Fibroblast of skin of abdomen (primary cell): ENCODE results near the gene TOB2. TPM values are rescaled to one million over a fixed set of nuclear protein-coding genes. Genes with fewer than 3 reads are reported as not detected.
A peak's percentile ranks its signal among the peaks of the same experiment; 100 is the strongest.

Experiments
- DNase-seq: peaks from one replicate; pipeline ENCODE4 v3.0.0-alpha.2; 2013
- polyA plus RNA-seq, 2 experiments: library from polyadenylated mRNA; unstranded; fragments of 120-200 nt; gene quantifications; one replicate each; pipeline ENCODE4 v1.2.1, GENCODE V29; 2013; ENCODE audit not compliant: insufficient read length in 2 of 2

The TOB2 gene, protein sequence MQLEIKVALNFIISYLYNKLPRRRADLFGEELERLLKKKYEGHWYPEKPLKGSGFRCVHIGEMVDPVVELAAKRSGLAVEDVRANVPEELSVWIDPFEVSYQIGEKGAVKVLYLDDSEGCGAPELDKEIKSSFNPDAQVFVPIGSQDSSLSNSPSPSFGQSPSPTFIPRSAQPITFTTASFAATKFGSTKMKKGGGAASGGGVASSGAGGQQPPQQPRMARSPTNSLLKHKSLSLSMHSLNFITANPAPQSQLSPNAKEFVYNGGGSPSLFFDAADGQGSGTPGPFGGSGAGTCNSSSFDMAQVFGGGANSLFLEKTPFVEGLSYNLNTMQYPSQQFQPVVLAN
- 36.9 TPM for polyA plus RNA-seq (2013, experiment 1 of 2; ENCODE audit: insufficient read length)
- 37.1 TPM for polyA plus RNA-seq (2013, experiment 2 of 2; ENCODE audit: insufficient read length)

DNA sequence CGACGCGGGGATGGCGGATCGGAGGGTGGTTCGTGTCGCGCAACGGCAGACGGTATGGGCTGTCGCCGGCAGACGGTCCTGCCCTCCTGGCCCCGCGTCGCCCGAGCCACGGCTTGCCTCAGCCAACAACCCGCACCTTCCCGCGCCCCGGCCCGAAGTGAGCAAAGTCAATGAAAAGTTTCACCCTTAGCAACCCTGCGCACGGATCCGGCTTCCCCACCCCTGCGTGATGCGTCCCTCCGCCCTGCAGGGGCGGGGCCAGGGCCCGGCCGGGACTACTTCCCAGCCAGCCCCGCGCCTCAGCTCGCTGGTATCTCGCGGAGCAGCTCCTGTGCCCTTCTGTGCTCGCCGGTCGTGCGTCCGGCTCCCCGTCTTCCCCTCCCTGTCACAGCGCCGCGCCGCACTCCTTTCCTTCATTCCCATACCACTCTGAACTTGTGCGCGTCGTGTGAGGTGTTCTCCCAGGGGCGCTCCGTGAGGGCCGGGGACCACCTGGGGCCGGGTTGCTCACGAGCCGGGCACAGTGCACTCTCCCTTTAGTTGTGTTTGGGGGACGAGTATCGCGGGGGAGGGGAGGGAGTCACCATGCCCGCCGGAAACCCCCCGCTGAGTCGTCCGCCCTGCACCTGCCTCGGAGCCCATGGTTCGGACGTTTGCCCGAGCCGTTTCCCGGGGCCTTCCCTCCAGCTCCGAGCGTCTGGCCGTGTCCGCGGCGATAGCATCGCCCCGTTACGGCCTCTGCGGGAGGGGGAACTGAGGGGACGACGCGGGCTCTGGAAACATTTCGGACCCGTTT lies at the start of gene TOB2:
TSS of gene TOB2 (minus strand) at position 163 of the 796 bp plus-strand sequence. CDS start 9,456 bp downstream, outside the sequence.
- peak; percentile 96 for DNase-seq

DNA sequence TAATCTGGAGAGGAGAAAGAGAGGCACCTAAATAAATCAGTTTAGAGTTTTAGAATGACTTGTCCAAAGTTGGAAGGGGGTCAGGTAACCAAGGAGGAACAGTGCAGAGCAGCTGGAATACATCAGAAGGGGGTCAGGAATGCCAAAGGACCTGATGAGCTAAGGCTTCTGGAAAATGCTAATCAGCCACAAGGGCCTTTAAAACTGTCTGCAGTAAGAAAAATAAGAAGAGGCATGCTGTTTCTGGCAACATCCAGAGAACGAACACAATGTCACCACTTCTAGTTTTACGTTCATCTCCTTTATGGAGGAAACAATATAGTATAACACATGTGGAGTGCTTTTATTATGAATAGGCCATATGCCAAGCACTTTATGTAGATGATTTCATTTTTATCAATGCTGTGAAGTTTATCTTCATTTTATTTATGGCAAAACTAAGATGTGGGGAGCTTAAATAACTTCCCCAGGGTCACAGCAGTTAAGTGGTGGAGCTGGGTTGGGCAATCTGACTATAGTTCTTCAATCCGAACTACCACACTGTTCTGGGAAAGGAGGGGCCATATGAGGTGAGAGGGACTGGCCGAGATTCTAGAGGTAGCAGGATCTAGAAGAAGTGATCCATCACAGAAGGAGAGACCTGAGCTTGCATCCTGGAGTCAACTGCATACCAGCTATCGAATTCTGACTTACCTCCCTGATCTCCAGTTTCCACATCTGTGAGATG lies 44.9 kb upstream of the TOB2 start:
- peak; percentile 39 for DNase-seq

DNA sequence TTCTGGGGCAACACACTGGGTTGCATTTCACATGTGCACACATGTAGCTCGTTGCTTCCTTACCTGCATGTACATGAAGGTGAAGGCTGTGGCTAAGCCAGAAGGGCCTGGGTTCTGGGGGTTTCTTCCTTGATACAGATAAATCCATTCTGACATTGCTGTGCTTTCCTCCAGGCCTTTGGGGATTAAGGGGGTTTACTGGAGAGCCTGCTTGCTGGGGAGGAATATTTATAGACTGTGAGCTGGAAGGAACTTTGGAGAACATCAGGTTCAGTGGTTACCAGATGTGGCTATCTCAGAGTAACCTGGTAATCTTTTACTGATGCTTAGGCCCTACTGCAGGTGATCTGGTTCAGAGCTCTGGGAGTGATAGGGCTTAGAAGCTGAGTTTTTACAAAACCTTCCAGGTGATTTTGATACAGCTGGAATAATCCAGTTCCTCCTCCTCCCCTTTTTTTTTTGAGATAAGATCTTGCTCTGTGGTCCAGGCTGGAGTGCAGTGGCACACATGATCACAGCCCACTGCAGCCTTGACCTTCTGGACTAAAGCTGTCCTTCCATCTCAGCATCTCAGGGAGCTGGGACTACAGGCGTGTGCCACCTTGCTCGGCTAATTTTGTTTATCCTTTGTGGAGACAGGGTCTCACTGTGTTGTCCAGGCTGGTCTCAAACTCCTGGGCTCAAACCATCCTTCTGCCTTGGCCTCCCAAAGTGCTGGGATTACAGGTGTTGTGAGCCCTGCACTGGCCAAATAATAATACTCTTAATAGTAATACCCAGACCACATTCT lies 42.2 kb upstream of the TOB2 start:
- DNase-seq: no peak

DNA sequence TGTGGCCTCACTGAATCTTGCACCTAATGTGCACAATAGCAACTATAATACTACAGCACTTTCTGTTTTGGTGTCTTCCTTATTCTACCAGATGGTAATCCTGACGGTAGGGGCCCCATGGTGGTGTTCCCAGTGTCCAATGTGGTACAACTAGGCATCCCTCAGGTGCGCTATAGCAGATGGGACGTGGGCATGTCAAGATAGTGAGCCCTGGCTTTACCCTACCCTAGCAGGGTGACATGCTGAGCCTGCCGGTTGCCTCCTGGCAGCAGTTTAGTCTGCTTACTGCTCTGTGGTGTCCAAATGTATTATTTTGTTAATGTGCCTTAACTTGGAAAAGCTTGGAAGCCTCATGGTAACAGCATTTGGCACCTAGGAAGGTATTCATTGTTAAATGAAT lies 41.5 kb upstream of the TOB2 start:
- DNase-seq: no peak

DNA sequence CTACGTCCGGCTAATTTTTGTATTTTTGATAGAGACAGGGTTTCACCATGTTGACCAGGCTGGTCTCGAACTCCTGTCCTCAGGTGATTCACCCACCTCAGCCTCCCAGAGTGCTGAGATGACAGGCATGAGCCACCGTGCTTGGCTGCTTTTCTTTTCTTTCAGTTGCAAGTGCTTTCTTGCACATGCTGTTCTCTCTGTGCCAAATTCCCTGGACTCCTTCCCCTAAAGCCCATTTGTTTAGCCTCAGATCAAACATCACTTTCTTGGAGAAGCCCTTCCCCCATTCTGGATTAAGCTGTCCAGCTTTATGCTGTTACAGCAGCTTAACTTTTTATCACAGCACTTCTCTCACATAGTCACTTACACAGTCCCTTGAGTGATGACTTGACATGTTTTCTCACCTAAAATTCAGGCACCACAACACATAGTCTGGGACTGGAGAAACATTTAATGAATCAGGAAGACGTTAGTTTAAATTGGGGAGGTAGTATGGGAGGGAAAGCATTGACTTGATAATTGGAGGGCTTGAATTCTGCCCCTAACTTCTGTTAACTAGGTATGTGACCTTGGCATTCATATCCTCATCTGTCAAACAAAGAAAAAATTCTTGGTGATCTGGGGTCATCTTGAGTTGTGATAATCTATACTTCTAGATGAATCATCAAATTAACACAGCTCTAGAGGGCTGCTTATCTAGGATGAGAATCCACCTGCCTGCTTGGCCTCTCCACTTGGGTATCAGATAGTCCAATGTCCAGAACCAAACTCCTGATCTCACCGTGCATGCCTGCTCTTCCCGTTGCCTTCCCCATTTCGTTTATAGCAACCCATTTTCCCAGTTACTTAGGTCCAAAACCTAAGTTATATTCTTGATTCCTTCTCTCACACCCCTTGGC lies 40.7 kb upstream of the TOB2 start:
- no peak for DNase-seq

DNA sequence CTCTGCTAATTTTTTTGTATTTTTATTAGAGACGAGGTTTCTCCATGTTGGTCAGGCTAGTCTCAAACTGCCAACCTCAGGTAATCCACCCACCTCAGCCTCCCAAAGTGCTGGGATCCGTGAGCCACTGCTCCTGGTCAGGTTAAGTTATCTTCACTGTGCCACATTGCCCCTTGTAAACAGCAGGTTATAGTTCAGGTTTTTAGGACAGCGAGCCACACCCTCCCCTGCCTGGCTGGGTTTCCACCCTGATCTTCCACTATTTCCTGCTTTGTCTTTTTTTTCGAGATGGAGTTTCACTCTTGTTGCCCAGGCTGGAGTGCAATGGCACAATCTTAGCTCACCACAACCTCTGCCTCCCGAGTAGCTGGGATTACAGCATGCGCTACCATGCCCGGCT lies 38.4 kb upstream of the TOB2 start:
- no peak for DNase-seq

DNA sequence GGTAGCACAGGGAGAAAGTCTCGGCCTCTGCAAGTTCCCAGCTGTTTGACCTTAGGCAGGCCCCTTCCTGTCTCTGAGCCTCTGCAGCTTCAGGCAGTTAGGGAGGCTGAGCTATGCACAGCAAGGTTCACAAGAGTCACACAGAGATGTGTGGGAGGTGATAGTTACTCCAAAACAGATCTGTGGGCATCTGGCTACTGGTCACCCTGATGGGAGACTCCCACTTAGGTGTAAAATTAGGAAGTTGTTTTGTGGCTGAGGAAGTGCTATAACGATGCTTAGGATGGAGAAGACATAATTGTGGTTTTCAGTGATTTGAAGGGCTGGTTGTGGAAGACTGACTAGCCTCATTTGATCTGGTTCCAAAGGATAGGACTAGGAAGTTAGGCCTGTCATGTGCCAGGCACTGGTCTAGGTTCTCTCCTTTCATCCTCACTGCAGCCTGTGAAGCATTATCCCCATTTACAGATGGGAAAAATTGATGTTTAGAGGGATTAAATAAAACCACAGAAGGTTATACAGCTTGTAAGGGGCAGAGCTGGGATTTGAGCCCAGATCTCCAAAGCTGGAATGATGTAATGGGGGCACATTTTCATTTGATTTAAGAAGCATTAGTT lies 35.8 kb upstream of the TOB2 start:
- DNase-seq: peak; percentile 41

DNA sequence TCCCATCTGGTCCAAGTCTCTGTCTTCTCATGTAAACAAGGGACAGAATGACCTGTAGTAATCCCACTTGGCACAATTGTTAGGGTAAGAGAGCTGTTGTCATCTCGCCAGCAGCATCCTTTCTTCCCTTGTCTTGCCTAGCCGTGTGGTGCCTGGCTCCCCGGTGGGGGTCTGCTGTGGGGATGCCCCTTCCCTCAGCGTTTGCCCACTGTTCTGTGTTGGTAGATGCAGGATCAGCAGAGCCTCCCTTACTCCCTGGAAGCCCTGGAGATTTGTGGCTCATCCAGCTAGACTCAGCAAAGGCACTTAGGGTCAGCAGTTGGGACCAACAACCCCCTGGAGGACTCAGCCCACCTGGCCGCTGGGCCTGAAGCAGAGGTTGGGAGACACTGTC lies 35.3 kb upstream of the TOB2 start:
- no peak for DNase-seq

DNA sequence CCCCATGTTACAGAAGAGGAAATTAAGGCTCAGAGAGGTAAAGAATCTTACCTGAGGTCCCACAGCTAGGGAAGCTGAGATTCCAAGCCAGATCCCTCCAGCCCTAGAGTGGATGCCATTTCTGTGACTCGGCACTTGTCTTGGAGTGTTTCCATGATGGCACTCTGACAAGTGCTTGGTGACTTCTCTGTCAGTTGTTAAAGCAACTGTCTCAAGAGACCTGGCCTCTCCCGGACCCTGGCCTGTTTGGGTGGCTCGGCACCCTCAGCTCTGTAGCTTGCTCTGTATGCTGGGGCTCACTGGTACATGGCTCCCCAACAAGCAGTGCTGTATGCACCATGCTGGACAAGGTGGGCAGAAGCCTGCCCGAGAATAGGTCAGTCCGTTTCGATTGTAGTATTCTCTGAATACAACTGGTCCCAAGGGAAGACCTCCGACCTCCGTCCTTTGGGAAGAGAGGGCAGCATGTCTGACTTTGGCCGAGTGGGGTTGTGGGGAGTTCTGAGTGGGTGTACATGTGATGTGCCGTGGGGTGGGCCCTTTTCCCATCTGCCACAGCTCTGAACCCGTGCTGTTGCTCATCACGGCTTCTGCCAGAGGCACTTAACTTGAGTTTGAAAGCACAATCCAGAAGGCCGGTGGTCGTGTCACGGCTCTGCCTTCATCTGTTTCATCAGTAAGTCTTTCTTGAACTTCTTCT lies 34.7 kb upstream of the TOB2 start:
- DNase-seq: peak; percentile 30

DNA sequence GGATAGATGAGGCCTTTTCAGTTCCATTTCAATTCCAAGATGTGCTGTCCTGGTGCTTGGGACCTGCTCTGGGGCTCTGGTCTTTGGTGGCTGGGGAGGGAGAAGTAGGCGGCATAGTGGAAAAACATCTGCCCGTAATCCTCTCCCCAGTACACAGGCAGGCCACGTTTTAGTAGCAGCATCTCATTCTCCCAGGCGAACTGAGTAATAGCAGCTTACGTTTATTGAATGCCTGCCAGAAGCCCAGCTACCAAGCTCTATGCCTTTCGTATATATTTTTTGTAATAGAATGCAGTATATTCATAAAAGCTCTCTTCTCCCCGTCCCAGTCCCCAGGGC lies 33.8 kb upstream of the TOB2 start:
- peak; percentile 73 for DNase-seq

DNA sequence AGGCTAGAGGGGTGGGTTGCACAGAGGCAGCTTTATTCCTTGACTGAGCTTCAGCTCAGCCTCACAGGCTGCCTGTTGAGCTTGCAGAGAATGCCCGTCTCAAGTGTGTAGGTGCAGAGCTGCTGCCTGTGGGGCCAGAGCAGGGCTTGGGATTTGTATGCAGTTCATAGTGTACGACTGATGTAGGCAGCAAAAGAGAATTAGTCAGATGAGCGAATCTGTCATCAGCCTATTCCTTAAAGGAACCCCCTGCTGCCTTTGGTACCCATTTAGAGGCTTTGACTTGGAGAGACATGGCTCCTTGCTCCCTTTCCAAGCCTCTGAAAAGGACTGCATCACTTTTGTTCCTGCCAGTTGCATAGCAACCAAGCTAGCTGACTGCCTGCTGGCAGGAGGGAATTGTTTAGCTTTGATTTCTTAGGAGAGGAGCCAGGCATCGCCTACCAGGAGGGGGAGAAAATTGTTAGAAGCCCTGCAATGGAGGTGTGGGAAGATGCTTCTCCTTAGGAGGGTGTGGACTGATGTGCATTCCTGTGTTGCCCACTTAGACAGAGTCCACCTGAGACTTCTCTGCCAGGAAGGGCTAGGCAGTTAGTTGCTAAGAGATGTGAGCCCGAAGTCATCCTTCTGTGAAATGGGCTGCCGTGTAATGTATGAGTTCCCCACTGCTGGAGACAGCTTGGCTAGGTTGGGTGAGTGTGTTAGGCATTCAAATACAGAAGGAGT lies 33.2 kb upstream of the TOB2 start:
- peak; percentile 23 for DNase-seq

DNA sequence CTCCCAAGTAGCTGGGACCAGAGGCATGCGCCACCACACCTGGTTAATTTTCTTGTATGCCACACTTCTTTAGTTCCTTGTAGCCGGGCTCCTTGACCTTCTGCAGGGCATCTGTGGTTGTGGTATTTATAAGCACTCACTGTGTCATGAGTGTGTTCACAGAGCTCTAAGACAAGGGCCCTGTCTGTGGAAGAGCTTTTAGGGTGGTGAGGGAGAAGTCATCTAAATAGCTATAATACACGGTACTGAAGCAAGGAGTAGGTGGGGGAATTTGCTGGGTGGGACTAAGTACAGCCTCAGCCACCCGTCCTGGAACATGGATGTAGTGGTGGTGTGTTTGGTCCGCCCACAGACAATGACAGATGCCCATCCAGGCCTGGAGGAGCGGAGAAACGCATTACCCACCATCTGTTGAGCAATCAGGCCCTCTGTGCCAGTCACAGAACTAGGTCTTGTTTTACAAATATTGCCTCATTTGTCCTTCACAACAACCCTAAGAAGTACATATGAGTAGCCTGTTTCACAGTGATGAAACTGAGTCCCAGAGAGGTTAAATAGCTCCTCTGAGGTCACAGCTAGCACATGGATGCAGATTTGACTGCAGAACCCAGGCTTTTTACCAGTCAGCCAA lies 32.4 kb upstream of the TOB2 start:
- no peak for DNase-seq

DNA sequence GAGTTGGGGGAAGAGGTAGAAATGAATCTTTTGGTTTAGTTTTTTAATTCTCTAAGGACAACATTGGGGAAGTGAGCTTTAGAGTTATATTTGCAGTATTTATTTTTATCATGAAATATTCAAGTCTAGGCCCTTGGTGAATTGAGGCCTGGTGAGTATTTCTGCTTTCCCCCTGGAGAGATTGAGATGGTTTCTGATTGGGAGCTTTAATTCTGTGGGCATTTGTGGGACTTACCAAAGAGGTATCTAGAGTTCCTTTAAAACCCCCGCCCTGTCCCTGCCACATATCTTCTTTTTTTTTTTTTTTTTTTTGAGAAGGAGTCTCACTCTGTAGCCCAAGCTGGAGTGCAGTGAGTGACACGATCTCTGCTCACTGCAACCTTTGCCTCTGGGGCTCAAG lies 31.9 kb upstream of the TOB2 start:
- DNase-seq: no peak

DNA sequence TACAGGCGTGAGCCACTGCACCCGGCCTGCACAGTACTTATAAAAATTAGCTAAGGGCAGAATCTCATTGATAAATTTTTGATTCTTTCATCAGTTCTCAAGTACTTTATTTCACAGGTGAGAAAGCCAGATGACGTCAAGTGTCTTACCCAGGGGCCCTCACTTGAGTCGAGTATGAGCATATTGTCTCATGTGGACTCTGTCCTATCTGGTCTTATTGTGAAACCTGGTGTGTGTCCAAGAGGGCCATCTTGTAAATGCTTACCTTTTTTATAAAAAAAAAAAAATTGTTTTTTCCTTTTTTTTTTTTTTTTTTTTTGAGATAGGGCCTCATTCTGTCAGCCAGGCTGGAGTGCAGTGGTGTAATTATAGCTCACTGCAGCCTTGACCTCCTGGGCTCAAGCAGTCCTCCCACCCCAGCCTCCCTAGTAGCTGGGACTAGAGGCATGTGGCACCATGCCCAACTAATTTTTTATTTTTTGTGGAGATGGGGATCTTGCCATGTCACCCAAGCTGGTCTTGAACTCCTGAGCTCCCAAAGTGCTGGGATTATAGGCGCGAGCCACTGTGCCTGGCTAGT lies 28.4 kb upstream of the TOB2 start:
- no peak for DNase-seq

DNA sequence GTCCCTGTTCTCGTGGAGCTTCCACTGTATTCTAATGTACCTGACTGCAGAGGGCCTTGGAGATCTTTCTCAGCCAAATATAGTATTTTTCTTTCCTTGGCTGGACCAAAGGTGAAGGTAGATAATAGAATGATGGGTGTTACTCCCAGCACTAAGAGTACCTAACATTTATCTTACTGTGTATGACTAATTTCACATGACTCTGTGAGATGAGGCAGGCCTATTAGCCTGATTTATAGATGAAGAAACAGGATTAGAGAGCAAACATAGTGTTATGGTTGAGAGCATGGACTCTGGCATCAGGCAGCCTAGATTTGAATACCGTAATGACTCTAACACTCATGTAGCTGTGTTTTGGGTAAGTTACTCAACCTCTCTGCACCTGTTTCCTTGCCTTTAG lies 25.0 kb upstream of the TOB2 start:
- no peak for DNase-seq

DNA sequence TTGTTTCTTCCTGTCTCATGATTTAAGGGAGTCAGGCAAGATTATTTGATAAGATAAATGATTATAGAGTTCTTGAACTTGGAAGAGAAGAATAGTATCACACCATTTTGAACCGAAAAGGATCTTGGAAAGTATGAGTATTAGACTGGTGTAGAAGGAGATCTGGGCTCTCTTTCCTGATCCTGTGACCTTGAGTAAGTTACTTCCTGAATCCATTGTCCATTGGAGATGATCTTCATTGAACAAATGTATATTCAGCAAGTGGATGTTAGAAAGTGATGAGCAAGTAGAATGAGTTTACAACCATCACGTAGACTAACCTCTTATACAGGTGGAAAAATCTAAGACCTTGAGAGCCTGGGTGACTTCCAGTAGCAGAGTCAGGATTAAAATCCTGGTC lies 24.3 kb upstream of the TOB2 start:
- DNase-seq: no peak

DNA sequence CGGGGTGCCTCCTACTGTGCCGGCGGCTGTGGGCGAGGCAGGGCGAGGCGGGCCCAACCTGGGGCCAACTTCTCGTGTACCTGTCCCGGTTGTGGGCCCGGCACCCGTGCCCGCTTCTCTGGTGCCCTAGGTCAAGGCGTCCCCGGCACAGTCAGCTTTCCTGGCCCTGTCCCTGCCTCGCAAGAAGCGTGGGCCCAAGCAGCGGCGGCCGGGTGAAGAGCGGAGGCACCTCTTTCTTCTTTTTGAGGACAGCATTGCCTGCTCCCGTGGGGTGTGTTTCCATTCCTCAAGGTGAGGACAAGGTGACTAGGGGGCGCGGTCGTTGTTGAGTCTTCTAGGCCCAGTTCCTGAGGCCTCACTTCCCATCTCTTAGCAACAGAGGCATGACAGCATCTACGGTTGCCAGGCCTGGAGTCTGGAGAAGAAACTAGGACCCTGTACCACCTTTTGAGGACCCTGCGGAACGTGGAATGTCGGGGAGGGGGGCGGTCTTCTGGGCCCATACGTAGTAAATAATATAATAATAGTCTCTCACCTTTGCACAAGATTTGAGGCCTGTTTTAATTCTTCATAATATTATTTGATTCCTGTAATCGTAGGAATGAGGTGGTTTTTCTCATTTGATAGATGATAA lies 22.7 kb upstream of the TOB2 start:
- no peak for DNase-seq
